SK-N-SH (cell line): Measurements from ENCODE around the gene TNFRSF1B. TPM values are rescaled to one million over a fixed set of nuclear protein-coding genes. Genes with fewer than 3 reads are reported as not detected.

Experiments
- CTCF ChIA-PET: fragments of 300-600, 350-600 bp; formaldehyde crosslinking; extraction: SDS; loops from one replicate; lab custom pipeline; 2021; lab: Yijun Ruan, JAX
- POLR2A ChIA-PET: fragments of 350-600 bp; sonication (Branson Sonifier 250); formaldehyde crosslinking; extraction: SDS; loops from one replicate; lab custom pipeline; 2020; ENCODE audit warnings: antibody characterized with exemption, inconsistent platforms; lab: Yijun Ruan, JAX
- DNase-seq: peaks from one replicate; pipeline ENCODE4 v3.0.0; 2012
- H2AFZ ChIP-seq: fragments of 200-600 bp; sonication (generic); 2 replicates; pipeline ENCODE4 v1.8.1; 2016; ENCODE audit warnings: antibody characterized with exemption, mild to moderate bottlenecking, low read depth
- H3F3A ChIP-seq: fragments of 200-600 bp; sonication (generic); replicated peaks from 2 replicates; pipeline ENCODE3; 2016; ENCODE audit warnings: antibody characterized with exemption, mild to moderate bottlenecking; ENCODE audit not compliant: insufficient read depth
- H3K27ac ChIP-seq, 2 experiments: fragments of 200-500 bp in 1 of 2; fragments of 200-600 bp in 1 of 2; sonication (Bioruptor generic) in 1 of 2; sonication (generic), shearing (Covaris generic) in 1 of 2; 2 replicates each; pipeline versions ENCODE4 v1.5.1 to v1.6.1; 2014 to 2016; ENCODE audit warnings: low read depth in 2 of 2, inconsistent platforms in 1 of 2, low read length in 1 of 2, mild to moderate bottlenecking in 1 of 2, mixed read lengths in 1 of 2
- H3K27me3 ChIP-seq: fragments of 200-600 bp; sonication (generic), shearing (Covaris generic); 2 replicates; pipeline ENCODE4 v1.6.1; 2016; ENCODE audit warnings: mixed run types; ENCODE audit not compliant: insufficient read depth
- H3K36me3 ChIP-seq, 2 experiments: fragments of 200-500 bp in 1 of 2; fragments of 200-600 bp in 1 of 2; sonication (Bioruptor generic) in 1 of 2; sonication (generic) in 1 of 2; replicated peaks in 1 of 2; 2 replicates each; pipeline versions ENCODE3 to v1.5.1; 2014 to 2016; ENCODE audit warnings: low read length in 1 of 2, mild to moderate bottlenecking in 1 of 2; ENCODE audit not compliant: insufficient read depth in 2 of 2, control insufficient read depth in 1 of 2
- H3K4me1 ChIP-seq, 2 experiments: fragments of 200-500 bp in 1 of 2; fragments of 200-600 bp in 1 of 2; sonication (Bioruptor generic) in 1 of 2; sonication (generic), shearing (Covaris generic) in 1 of 2; 2 replicates each; pipeline versions ENCODE4 v1.5.1 to v1.6.1; 2014 to 2016; ENCODE audit warnings: low read depth in 1 of 2, low read length in 1 of 2, mixed run types in 1 of 2; ENCODE audit not compliant: insufficient read depth in 2 of 2, control insufficient read depth in 1 of 2
- H3K4me2 ChIP-seq: fragments of 200-600 bp; sonication (generic), shearing (Covaris generic); 2 replicates; pipeline ENCODE4 v1.6.1; 2017; ENCODE audit warnings: mixed run types
- H3K4me3 ChIP-seq, 2 experiments: fragments of 200-500 bp in 1 of 2; fragments of 200-600 bp in 1 of 2; sonication (Bioruptor generic) in 1 of 2; sonication (generic), shearing (Covaris generic) in 1 of 2; 2 replicates each; pipeline versions ENCODE4 v1.5.1 to v1.8.1; 2014 to 2016; ENCODE audit warnings: low read depth in 2 of 2, inconsistent platforms in 1 of 2, low read length in 1 of 2, mild to moderate bottlenecking in 1 of 2, mixed read lengths in 1 of 2, moderate library complexity in 1 of 2
- H3K79me2 ChIP-seq: fragments of 200-600 bp; sonication (generic); 2 replicates; pipeline ENCODE4 v1.8.1; 2017; ENCODE audit warnings: mild to moderate bottlenecking; ENCODE audit not compliant: insufficient read depth
- H3K9ac ChIP-seq: fragments of 200-600 bp; sonication (generic); 2 replicates; pipeline ENCODE4 v1.6.1; 2017; ENCODE audit warnings: mixed run types
- H3K9me2 ChIP-seq: fragments of 200-600 bp; sonication (generic); 2 replicates; pipeline ENCODE4 v1.6.1; 2017; ENCODE audit warnings: mixed run types
- H3K9me3 ChIP-seq: fragments of 200-600 bp; sonication (generic); 2 replicates; pipeline ENCODE4 v1.6.1; 2017; ENCODE audit warnings: mixed run types, mild to moderate bottlenecking, moderate library complexity
- H4K20me1 ChIP-seq: fragments of 200-600 bp; sonication (generic); 2 replicates; pipeline ENCODE4 v1.6.1; 2017; ENCODE audit warnings: mild to moderate bottlenecking, mixed run types; ENCODE audit not compliant: insufficient read depth
- FOXM1 ChIP-seq: IDR thresholded peaks from 2 replicates; pipeline ENCODE4 v1.4.0; 2012; ENCODE audit warnings: low read depth, mild to moderate bottlenecking
- MEF2A ChIP-seq: IDR thresholded peaks from 2 replicates; pipeline ENCODE4 v1.4.0; 2012; ENCODE audit warnings: low read depth, borderline replicate concordance
- MXI1 ChIP-seq: IDR thresholded peaks from 2 replicates; pipeline ENCODE4 v1.6.1; 2012; ENCODE audit warnings: mild to moderate bottlenecking, low read depth, low read length, improper control_type of control experiment
- RCOR1 ChIP-seq: fragments of 150-350 bp; IDR thresholded peaks from 2 replicates; pipeline ENCODE4 v1.6.1; 2017; ENCODE audit warnings: antibody characterized with exemption, low read length
- REST ChIP-seq: IDR thresholded peaks from 2 replicates; pipeline ENCODE4 v1.6.1; 2012; ENCODE audit warnings: mild to moderate bottlenecking, low read depth, low read length, moderate library complexity
- RFX5 ChIP-seq: IDR thresholded peaks from 2 replicates; pipeline ENCODE4 v1.6.1; 2012; ENCODE audit warnings: mild to moderate bottlenecking, improper control_type of control experiment, low read length
- RXRA ChIP-seq: IDR thresholded peaks from 2 replicates; pipeline ENCODE4 v1.4.0; 2012; ENCODE audit warnings: low read depth, mild to moderate bottlenecking, borderline replicate concordance
- SIN3A ChIP-seq: IDR thresholded peaks from 2 replicates; pipeline ENCODE4 v1.6.1; 2012; ENCODE audit warnings: low read depth, mild to moderate bottlenecking, low read length, moderate library complexity, borderline replicate concordance
- SMC3 ChIP-seq: IDR thresholded peaks from 2 replicates; pipeline ENCODE4 v1.6.1; 2012; ENCODE audit warnings: low read depth, low read length, improper control_type of control experiment
- TAF1 ChIP-seq: IDR thresholded peaks from 2 replicates; pipeline ENCODE4 v1.6.1; 2012; ENCODE audit warnings: low read depth, mild to moderate bottlenecking, low read length, moderate library complexity, borderline replicate concordance
- TCF12 ChIP-seq: IDR thresholded peaks from 2 replicates; pipeline ENCODE4 v1.4.0; 2012
- WGBS: methylation state at CpG from one replicate; pipeline ENCODE4 v1.1.6; 2017; ENCODE audit warnings: low lambda C conversion rate; 5-methylcytosine and 5-hydroxymethylcytosine counted together
- polyA plus RNA-seq, 3 experiments: library from polyadenylated mRNA; depleted of rRNA; stranded (reverse); fragments of >200 nt; gene quantifications; 2 replicates each; pipeline ENCODE4 v1.2.3, GENCODE V29; 2012
- TF ChIP-seq, protein P1 (sequence below): fragments of 200-600 bp; sonication (generic); IDR thresholded peaks from 2 replicates; pipeline ENCODE4 v1.6.1; 2017; ENCODE audit warnings: antibody characterized with exemption, mild to moderate bottlenecking, moderate library complexity

TNFRSF1B gene
- polyA plus RNA-seq, 1 of the 3 experiments (the other 2 are of a cell fraction) = 0.36 TPM

DNA sequence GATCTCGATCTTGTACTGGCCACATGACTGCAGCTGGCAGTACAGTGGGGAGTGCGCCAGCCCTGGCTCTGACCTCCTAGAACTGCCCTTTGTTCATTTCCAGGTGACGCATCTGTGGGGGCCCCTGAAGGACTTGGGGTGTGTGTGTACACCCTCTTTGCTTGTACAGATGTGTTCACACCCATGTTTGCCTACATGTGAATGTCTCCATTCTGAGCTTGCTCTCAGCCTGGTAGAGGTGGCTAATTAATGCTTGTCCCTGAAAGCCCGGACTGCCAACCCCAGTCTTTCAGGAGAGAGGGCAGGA is 19.8 kb downstream of the TNFRSF1B start (continued):
- no peak for TF ChIP-seq REST
- no peak for TF ChIP-seq FOXM1
- no peak for TF ChIP-seq MEF2A
- TF ChIP-seq RXRA = no peak
- no peak for TF ChIP-seq TAF1
- TF ChIP-seq, protein P1, sequence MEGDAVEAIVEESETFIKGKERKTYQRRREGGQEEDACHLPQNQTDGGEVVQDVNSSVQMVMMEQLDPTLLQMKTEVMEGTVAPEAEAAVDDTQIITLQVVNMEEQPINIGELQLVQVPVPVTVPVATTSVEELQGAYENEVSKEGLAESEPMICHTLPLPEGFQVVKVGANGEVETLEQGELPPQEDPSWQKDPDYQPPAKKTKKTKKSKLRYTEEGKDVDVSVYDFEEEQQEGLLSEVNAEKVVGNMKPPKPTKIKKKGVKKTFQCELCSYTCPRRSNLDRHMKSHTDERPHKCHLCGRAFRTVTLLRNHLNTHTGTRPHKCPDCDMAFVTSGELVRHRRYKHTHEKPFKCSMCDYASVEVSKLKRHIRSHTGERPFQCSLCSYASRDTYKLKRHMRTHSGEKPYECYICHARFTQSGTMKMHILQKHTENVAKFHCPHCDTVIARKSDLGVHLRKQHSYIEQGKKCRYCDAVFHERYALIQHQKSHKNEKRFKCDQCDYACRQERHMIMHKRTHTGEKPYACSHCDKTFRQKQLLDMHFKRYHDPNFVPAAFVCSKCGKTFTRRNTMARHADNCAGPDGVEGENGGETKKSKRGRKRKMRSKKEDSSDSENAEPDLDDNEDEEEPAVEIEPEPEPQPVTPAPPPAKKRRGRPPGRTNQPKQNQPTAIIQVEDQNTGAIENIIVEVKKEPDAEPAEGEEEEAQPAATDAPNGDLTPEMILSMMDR = no peak

GRCh38 chr1:12188115-12188514 is 21.3 kb downstream of the TNFRSF1B start:
- H3K4me3 ChIP-seq = no peak overlapping the region
- no peak overlapping the region for H2AFZ ChIP-seq
- ChIA-PET POLR2A (no interaction called here), CTCF (interaction anchor here (1.1 to 3.9 kb wide), 3 partner anchors 10 to 63 kb away, joined by 3 to 37 read pairs (median 4); no protein-coding TSS in a partner anchor)
- H3K36me3 ChIP-seq = no peaks in the 10 kb centered on the region
- H3K9me3 ChIP-seq = no peaks in the 10 kb centered on the region
- H3K4me1 ChIP-seq = peaks cover 10 to 32% of the 10 kb centered on the region in 2 experiments; a peak in 3 of 4 replicates
- no peaks in the 10 kb centered on the region for H3K27me3 ChIP-seq
- TF ChIP-seq TCF12 = no peak
- no peak for TF ChIP-seq SMC3
- no peak for TF ChIP-seq SIN3A
- TF ChIP-seq RFX5 = no peak
- no peak for TF ChIP-seq FOXM1
- TF ChIP-seq MXI1 = no peak
- no peak for TF ChIP-seq RCOR1
- DNase-seq = no peak
- no peaks in the 10 kb centered on the region for H3K79me2 ChIP-seq
- H3K27ac ChIP-seq = no peak overlapping the region
- no peak overlapping the region for H3K9ac ChIP-seq
- no peak overlapping the region for H3K4me2 ChIP-seq
- H4K20me1 ChIP-seq = no peaks in the 10 kb centered on the region
- 45% methylated on average over 3 of the region's 3 CpGs for WGBS
- H3K9me2 ChIP-seq = no peaks in the 10 kb centered on the region
- peaks cover 3% of the 10 kb centered on the region for H3F3A ChIP-seq
